HUES64 (cell line): Measurements from ENCODE around the gene C6orf118. TPM values are rescaled to one million over a fixed set of nuclear protein-coding genes. Genes with fewer than 3 reads are reported as not detected.

ENCODE experiments used
- H3K27ac ChIP-seq: 2 replicates; pipeline ENCODE4 v1.7.0; 2013; ENCODE audit warnings: low read depth, low read length, inconsistent platforms
- H3K27me3 ChIP-seq: 2 replicates; pipeline ENCODE4 v1.6.1; 2013; ENCODE audit warnings: mild to moderate bottlenecking, low read length; ENCODE audit not compliant: insufficient read depth
- H3K36me3 ChIP-seq: 2 replicates; pipeline ENCODE4 v1.6.1; 2013; ENCODE audit warnings: mild to moderate bottlenecking, low read length; ENCODE audit not compliant: insufficient read depth
- H3K4me1 ChIP-seq: 2 replicates; pipeline ENCODE4 v1.6.1; 2013; ENCODE audit warnings: mild to moderate bottlenecking, low read length, moderate library complexity; ENCODE audit not compliant: insufficient read depth
- H3K4me3 ChIP-seq: 2 replicates; pipeline ENCODE4 v1.5.1; 2013; ENCODE audit warnings: mild to moderate bottlenecking, low read length, moderate library complexity
- H3K9ac ChIP-seq: 2 replicates; pipeline ENCODE4 v1.6.1; 2013; ENCODE audit warnings: mild to moderate bottlenecking, low read depth, low read length
- H3K9me3 ChIP-seq: 2 replicates; pipeline ENCODE4 v1.6.1; 2013; ENCODE audit warnings: low read depth, low read length; ENCODE audit not compliant: insufficient read depth
- WGBS: fragments of 150-250, 120-280 bp; methylation state at CpG from one replicate; pipeline ENCODE4 v1.1.7; 2013; ENCODE audit warnings: missing lambda C conversion rate; 5-methylcytosine and 5-hydroxymethylcytosine counted together
- polyA plus RNA-seq, 2 experiments: library from polyadenylated mRNA; stranded (reverse); fragments of 50-300 nt; gene quantifications; one replicate each; pipeline ENCODE4 v1.2.3, GENCODE V29; 2013

The C6orf118 gene
- 1.7 TPM for polyA plus RNA-seq (2013, experiment 1 of 2)
- polyA plus RNA-seq (2013, experiment 2 of 2) = 2.3 TPM

- Histone ChIP-seq H3K27ac (no peak within 1 kb of the TSS), H3K4me3 (peak within 1 kb of the TSS; percentile 78), H3K27me3 (peaks cover 20% of the 10 kb centered on the region), H3K4me1 (0 out of 2 replicates have a peak, but pooled peaks cover 3% of the 10 kb centered on the region), H3K36me3 (no peaks in the 10 kb centered on the region), H3K9me3 (no peaks in the 10 kb centered on the region), H3K9ac (peak within 1 kb of the TSS; percentile 67)
- WGBS = 15% methylated on average over 34 of the region's 35 CpGs
Measured at GRCh38 chr6:165308926-165309731, at the start of gene C6orf118. Gene C6orf118 (minus strand): TSS chr6:165309605. CDS start chr6:165309586, 19 bp downstream.

GRCh38 chr6:165345700-165346099 lies 36.3 kb upstream of the C6orf118 start:
- 87% methylated on average over 4 of the region's 4 CpGs for WGBS
- Histone ChIP-seq H3K9ac (no peak overlapping the region), H3K4me3 (no peak overlapping the region), H3K4me1 (no peaks in the 10 kb centered on the region; the same call in 1 of the 2 replicates), H3K27me3 (no peaks in the 10 kb centered on the region), H3K9me3 (peaks cover 12% of the 10 kb centered on the region), H3K27ac (no peak overlapping the region), H3K36me3 (no peaks in the 10 kb centered on the region)

- Histone ChIP-seq H3K4me3 (no peak overlapping the region), H3K9ac (no peak overlapping the region), H3K27me3 (no peaks in the 10 kb centered on the region), H3K36me3 (no peaks in the 10 kb centered on the region), H3K27ac (no peak overlapping the region), H3K9me3 (no peaks in the 10 kb centered on the region), H3K4me1 (no peaks in the 10 kb centered on the region; the same call in 1 of the 2 replicates)
- WGBS = 95% methylated on average over 5 of the region's 5 CpGs
Measured at GRCh38 chr6:165340532-165340931, 31.1 kb upstream of the C6orf118 start.

- H3K9me3 ChIP-seq = peaks cover 16% of the 10 kb centered on the region
- no peaks in the 10 kb centered on the region for H3K27me3 ChIP-seq
- H3K9ac ChIP-seq = no peak overlapping the region
- no peaks in the 10 kb centered on the region for H3K4me1 ChIP-seq
- H3K4me3 ChIP-seq = no peak overlapping the region
- no peaks in the 10 kb centered on the region for H3K36me3 ChIP-seq
- H3K27ac ChIP-seq = no peak overlapping the region
- 96% methylated on average over 7 of the region's 7 CpGs for WGBS
Measured at GRCh38 chr6:165325609-165326008, 16.2 kb upstream of the C6orf118 start.

- Histone ChIP-seq H3K4me1 (no peaks in the 10 kb centered on the region), H3K36me3 (no peaks in the 10 kb centered on the region), H3K9ac (no peak overlapping the region), H3K4me3 (no peak overlapping the region), H3K9me3 (peaks cover 16% of the 10 kb centered on the region), H3K27ac (no peak overlapping the region), H3K27me3 (no peaks in the 10 kb centered on the region)
- 84% methylated on average over 1 of the region's 1 CpG for WGBS
Measured at GRCh38 chr6:165321555-165322145, 12.2 kb upstream of the C6orf118 start.

GRCh38 chr6:165321150-165321549 lies 11.7 kb upstream of the C6orf118 start:
- H3K27ac ChIP-seq = no peak overlapping the region
- 82% methylated on average over 3 of the region's 3 CpGs for WGBS
- H3K9me3 ChIP-seq = peaks cover 16% of the 10 kb centered on the region
- no peak overlapping the region for H3K4me3 ChIP-seq
- no peaks in the 10 kb centered on the region for H3K36me3 ChIP-seq
- H3K27me3 ChIP-seq = no peaks in the 10 kb centered on the region
- no peaks in the 10 kb centered on the region for H3K4me1 ChIP-seq
- no peak overlapping the region for H3K9ac ChIP-seq

GRCh38 chr6:165317723-165318122 lies 8.3 kb upstream of the C6orf118 start:
- H3K4me1 ChIP-seq = no peaks in the 10 kb centered on the region
- no peaks in the 10 kb centered on the region for H3K27me3 ChIP-seq
- WGBS = 93% methylated on average over 14 of the region's 14 CpGs
- no peak overlapping the region for H3K27ac ChIP-seq
- H3K9ac ChIP-seq = no peak overlapping the region
- H3K4me3 ChIP-seq = no peak overlapping the region
- no peaks in the 10 kb centered on the region for H3K36me3 ChIP-seq
- H3K9me3 ChIP-seq = peaks cover 16% of the 10 kb centered on the region

GRCh38 chr6:165306955-165307354 lies 2.5 kb downstream of the C6orf118 start:
- 95% methylated on average over 3 of the region's 3 CpGs for WGBS
- Histone ChIP-seq H3K4me1 (0 out of 2 replicates have a peak, but pooled peaks cover 3% of the 10 kb centered on the region), H3K9ac (no peak overlapping the region), H3K27me3 (peaks cover 20% of the 10 kb centered on the region), H3K27ac (no peak overlapping the region), H3K9me3 (no peaks in the 10 kb centered on the region), H3K36me3 (no peaks in the 10 kb centered on the region), H3K4me3 (no peak overlapping the region)

GRCh38 chr6:165301372-165302246 lies 7.8 kb downstream of the C6orf118 start:
- 97% methylated on average over 38 of the region's 38 CpGs for WGBS
- Histone ChIP-seq H3K4me1 (no peaks in the 10 kb centered on the region), H3K36me3 (no peaks in the 10 kb centered on the region), H3K9ac (no peak overlapping the region), H3K27me3 (no peaks in the 10 kb centered on the region), H3K9me3 (no peaks in the 10 kb centered on the region), H3K27ac (no peak overlapping the region), H3K4me3 (no peak overlapping the region)

- 91% methylated on average over 13 of the region's 13 CpGs for WGBS
- Histone ChIP-seq H3K9ac (no peak overlapping the region), H3K4me3 (no peak overlapping the region), H3K36me3 (no peaks in the 10 kb centered on the region), H3K27me3 (no peaks in the 10 kb centered on the region), H3K4me1 (no peaks in the 10 kb centered on the region), H3K9me3 (no peaks in the 10 kb centered on the region), H3K27ac (no peak overlapping the region)
Measured at GRCh38 chr6:165300422-165300936, 8.9 kb downstream of the C6orf118 start.
